Uterus (tissue), 4 donors: ENCODE measurements around the gene SLC9A7. TPM values are rescaled to one million over a fixed set of nuclear protein-coding genes. Genes with fewer than 3 reads are reported as not detected.
"Not testable (repeated sequence)": the region's sequence is repeated elsewhere in the genome, so short reads cannot be mapped to it uniquely, and the experiment has no call there.

ENCODE experiments used
- DNase-seq, 2 donors: peaks; one replicate each; pipeline ENCODE4 v3.0.0-alpha.2; 2019 to 2020
- H3K27ac ChIP-seq, 2 donors: fragments of 200-600 bp; sonication (generic); 1 replicate in 1 of 2; 2 replicates in 1 of 2; pipeline ENCODE4 v1.5.1; 2016 to 2018
- H3K27me3 ChIP-seq, 2 donors: fragments of 200-600 bp; sonication (generic); one replicate each; pipeline ENCODE4 v1.5.1; 2018 to 2019; ENCODE audit warnings: control low read depth in 1 of 2
- H3K36me3 ChIP-seq, 2 donors: fragments of 200-600 bp; sonication (generic); one replicate each; pipeline ENCODE4 v1.5.1; 2019; ENCODE audit warnings: control low read depth in 1 of 2
- H3K4me1 ChIP-seq, 2 donors: fragments of 200-600 bp; sonication (generic); one replicate each; pipeline ENCODE4 v1.5.1; 2018 to 2019; ENCODE audit warnings: control low read depth in 1 of 2
- H3K4me3 ChIP-seq, 2 donors: fragments of 200-600 bp; sonication (generic); 1 replicate in 1 of 2; 2 replicates in 1 of 2; pipeline ENCODE4 v1.5.1; 2018 to 2019; ENCODE audit warnings: mild to moderate bottlenecking in 1 of 2
- H3K9me3 ChIP-seq, 2 donors: fragments of 200-600 bp; sonication (generic); one replicate each; pipeline ENCODE4 v1.5.1; 2019; ENCODE audit warnings: control low read depth in 1 of 2
- POLR2A ChIP-seq, 2 donors: fragments of 450-650 bp; IDR thresholded peaks; one replicate each; pipeline ENCODE4 v1.6.1; 2016; ENCODE audit warnings: antibody characterized with exemption in 2 of 2, mild to moderate bottlenecking in 1 of 2, moderate library complexity in 1 of 2
- intact Hi-C: fragments of 100-400 bp; cut with DNase I; formaldehyde crosslinking; loops from one replicate; pipeline ENCODE4 v1.15.1; 2023; ENCODE audit warnings: low total_unique reads
- total RNA-seq, 4 donors: library from RNA; depleted of rRNA in 3 of 4; stranded (reverse); fragments of >200 nt in 3 of 4; gene quantifications; one replicate each; pipeline versions ENCODE4 v1.1.0 to v1.2.4, GENCODE V29; 2014 to 2023
- TF ChIP-seq, protein P1 (sequence below), 4 experiments: fragments of 200-600 bp in 2 of 4; fragments of 450-650 bp in 2 of 4; sonication (generic) in 2 of 4; IDR thresholded peaks; one replicate each; pipeline ENCODE4 v1.5.1; 2016 to 2019; ENCODE audit warnings: antibody characterized with exemption in 4 of 4, mild to moderate bottlenecking in 2 of 4, moderate library complexity in 1 of 4
- donor health status: DM: yes; HTN: yes; CAD: no.

The SLC9A7 gene
- total RNA-seq, 4 donors from 2014 or later: 0.51 to 6.4 (median 3.3) TPM

GRCh38 chrX:46793386-46794143 is 34.6 kb upstream of the SLC9A7 start:
- intact Hi-C loops: no loop called here
- TF ChIP-seq POLR2A (IDR thresholded peaks at IDR 0.05): no peak
- H3K4me3 ChIP-seq: no peak overlapping the region

DNA sequence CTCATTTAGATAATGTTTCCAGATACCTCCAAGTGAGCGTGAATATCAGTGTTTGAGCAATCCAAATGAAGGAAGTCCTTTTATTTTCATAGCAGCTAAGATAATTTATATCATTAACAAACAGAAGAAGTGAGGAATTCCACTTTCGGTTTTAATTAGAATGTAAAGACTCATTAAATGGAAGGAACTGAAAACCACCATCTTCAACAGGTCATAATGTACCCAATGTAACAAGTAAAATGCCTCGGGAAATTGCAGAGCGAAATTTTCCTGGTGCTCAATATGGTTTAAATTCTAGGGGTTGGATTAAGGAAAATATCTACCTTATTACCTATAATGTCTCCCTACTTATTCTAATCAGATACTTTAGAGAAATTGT is 33.9 kb upstream of the SLC9A7 start:
- DNase-seq: no peak
- no peaks in the 10 kb centered on the region for H3K36me3 ChIP-seq
- intact Hi-C loops: no loop called here
- no peak for TF ChIP-seq POLR2A (IDR thresholded peaks at IDR 0.05)
- TF ChIP-seq, protein P1, sequence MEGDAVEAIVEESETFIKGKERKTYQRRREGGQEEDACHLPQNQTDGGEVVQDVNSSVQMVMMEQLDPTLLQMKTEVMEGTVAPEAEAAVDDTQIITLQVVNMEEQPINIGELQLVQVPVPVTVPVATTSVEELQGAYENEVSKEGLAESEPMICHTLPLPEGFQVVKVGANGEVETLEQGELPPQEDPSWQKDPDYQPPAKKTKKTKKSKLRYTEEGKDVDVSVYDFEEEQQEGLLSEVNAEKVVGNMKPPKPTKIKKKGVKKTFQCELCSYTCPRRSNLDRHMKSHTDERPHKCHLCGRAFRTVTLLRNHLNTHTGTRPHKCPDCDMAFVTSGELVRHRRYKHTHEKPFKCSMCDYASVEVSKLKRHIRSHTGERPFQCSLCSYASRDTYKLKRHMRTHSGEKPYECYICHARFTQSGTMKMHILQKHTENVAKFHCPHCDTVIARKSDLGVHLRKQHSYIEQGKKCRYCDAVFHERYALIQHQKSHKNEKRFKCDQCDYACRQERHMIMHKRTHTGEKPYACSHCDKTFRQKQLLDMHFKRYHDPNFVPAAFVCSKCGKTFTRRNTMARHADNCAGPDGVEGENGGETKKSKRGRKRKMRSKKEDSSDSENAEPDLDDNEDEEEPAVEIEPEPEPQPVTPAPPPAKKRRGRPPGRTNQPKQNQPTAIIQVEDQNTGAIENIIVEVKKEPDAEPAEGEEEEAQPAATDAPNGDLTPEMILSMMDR (IDR thresholded peaks at IDR 0.05): no peak
- H3K4me3 ChIP-seq: no peak overlapping the region
- H3K27me3 ChIP-seq: no peaks in the 10 kb centered on the region
- H3K9me3 ChIP-seq: no peaks in the 10 kb centered on the region
- H3K27ac ChIP-seq: no peak overlapping the region
- H3K4me1 ChIP-seq: no peaks in the 10 kb centered on the region

More at GRCh38 chrX:46793386-46794143, 34.6 kb upstream of the SLC9A7 start:
- no peak overlapping the region for H3K27ac ChIP-seq
- no peaks in the 10 kb centered on the region for H3K27me3 ChIP-seq
- H3K36me3 ChIP-seq: no peaks in the 10 kb centered on the region
- no peaks in the 10 kb centered on the region for H3K4me1 ChIP-seq
- no peak for DNase-seq
- no peaks in the 10 kb centered on the region for H3K9me3 ChIP-seq

- intact Hi-C loops: no loop called here
- Histone ChIP-seq H3K36me3 (no peaks in the 10 kb centered on the region), H3K4me1 (no peaks in the 10 kb centered on the region), H3K27ac (peak overlapping the region in 1 of 2 donors; percentile 25), H3K9me3 (no peaks in the 10 kb centered on the region), H3K27me3 (no peaks in the 10 kb centered on the region), H3K4me3 (no peak overlapping the region)
- TF ChIP-seq, protein P1 (IDR thresholded peaks at IDR 0.05): no peak
- no peak for TF ChIP-seq POLR2A (IDR thresholded peaks at IDR 0.05)
- DNase-seq: no peak
These were observed 33.2 kb upstream of the SLC9A7 start for GRCh38 chrX:46791927-46792809.

DNA sequence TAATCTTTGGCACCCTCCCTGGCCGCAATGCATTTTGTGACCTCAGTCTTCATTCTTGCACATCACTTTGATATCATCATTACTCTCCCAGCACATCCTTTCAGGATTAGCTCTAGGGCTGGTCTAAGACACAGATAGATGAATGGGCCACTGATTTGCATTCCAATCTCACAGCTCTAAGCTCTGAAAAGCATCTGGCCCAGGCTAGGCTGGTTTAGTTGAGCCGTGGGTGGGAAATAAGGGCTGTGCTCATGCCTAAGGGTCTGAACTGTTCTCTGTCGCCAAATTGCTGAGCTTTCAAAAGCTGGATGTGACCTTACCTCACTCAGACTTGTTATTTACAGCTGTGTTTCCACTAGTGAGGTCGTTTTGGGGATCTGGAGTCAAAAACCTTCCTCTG is 30.0 kb upstream of the SLC9A7 start:
- no peak overlapping the region for H3K4me3 ChIP-seq
- TF ChIP-seq POLR2A (IDR thresholded peaks at IDR 0.05): no peak
- TF ChIP-seq, protein P1 (IDR thresholded peaks at IDR 0.05): no peak
- H3K27ac ChIP-seq: no peak overlapping the region
- DNase-seq: no peak
- H3K27me3 ChIP-seq: no peaks in the 10 kb centered on the region
- no peaks in the 10 kb centered on the region for H3K9me3 ChIP-seq
- intact Hi-C loops: no loop called here
- no peaks in the 10 kb centered on the region for H3K36me3 ChIP-seq
- no peaks in the 10 kb centered on the region for H3K4me1 ChIP-seq

DNA sequence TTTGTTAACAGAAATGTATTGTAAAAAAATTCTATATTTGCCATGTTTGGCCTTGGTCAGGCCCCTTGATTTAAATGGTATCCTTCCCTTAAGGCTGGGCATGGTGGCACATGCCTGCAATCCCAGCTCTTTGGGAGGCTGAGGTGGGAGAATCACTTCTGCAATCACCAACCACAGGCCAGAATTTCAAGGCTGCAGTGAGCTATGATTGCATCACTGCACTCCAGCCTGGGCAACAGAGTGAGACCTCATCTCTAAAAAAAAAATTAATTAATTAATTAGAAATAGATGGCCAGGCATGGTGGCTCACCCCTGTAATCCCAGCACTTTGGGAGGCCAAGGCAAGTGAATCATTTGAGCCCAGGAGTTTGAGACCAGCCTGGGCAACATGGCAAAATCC is 25.5 kb upstream of the SLC9A7 start:
- H3K27me3 ChIP-seq, H3K27ac ChIP-seq, DNase-seq, H3K9me3 ChIP-seq, intact Hi-C loops, H3K4me3 ChIP-seq, H3K36me3 ChIP-seq, H3K4me1 ChIP-seq: not testable (repeated sequence)

- DNase-seq: no peak
- intact Hi-C loops: no loop called here
- Histone ChIP-seq H3K4me1 (no peaks in the 10 kb centered on the region), H3K36me3 (no peaks in the 10 kb centered on the region), H3K27ac (no peak overlapping the region), H3K9me3 (no peaks in the 10 kb centered on the region), H3K27me3 (no peaks in the 10 kb centered on the region), H3K4me3 (no peak overlapping the region)
- no peak for TF ChIP-seq POLR2A (IDR thresholded peaks at IDR 0.05)
- TF ChIP-seq, protein P1 (IDR thresholded peaks at IDR 0.05): no peak
These were observed 23.1 kb upstream of the SLC9A7 start for GRCh38 chrX:46782034-46782433.
